ENCODE results near the gene DVL3.

DNA sequence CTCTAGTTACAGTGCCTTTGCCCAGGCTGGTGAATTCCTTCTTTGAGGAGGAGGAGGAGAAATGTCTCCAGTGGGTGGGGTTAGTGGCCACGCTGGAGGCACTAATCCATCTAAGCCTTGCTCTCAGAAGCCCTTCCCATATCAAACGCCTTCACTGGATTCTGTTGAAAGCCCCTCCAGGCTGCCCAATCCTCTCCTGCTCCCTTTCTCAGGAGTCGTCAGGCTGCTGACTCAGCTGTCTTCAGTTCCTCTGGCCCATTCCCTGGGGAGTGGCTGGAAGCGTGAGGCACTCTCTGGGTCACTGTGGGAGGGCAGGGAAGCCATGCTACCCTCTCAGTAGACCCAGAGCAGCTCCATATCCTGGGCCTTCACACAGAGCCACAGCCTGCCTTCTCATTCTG is 22.2 kb downstream of the DVL3 start:
- TF ChIP-seq, protein P1, sequence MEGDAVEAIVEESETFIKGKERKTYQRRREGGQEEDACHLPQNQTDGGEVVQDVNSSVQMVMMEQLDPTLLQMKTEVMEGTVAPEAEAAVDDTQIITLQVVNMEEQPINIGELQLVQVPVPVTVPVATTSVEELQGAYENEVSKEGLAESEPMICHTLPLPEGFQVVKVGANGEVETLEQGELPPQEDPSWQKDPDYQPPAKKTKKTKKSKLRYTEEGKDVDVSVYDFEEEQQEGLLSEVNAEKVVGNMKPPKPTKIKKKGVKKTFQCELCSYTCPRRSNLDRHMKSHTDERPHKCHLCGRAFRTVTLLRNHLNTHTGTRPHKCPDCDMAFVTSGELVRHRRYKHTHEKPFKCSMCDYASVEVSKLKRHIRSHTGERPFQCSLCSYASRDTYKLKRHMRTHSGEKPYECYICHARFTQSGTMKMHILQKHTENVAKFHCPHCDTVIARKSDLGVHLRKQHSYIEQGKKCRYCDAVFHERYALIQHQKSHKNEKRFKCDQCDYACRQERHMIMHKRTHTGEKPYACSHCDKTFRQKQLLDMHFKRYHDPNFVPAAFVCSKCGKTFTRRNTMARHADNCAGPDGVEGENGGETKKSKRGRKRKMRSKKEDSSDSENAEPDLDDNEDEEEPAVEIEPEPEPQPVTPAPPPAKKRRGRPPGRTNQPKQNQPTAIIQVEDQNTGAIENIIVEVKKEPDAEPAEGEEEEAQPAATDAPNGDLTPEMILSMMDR (IDR thresholded peaks at IDR 0.05): no peak
- no peak for TF ChIP-seq POLR2A (IDR thresholded peaks at IDR 0.05)

All from body of pancreas (tissue), 4 donors.